GM10248 (cell line): ENCODE measurements around the gene FTO.

Experiments
- CTCF ChIA-PET: fragments of 300-600 bp; sonication (Branson Sonifier 250); formaldehyde crosslinking; extraction: SDS; loops from one replicate; lab custom pipeline; 2021; ENCODE audit warnings: antibody characterized with exemption; lab: Yijun Ruan, JAX
- POLR2A ChIA-PET: fragments of 350-650 bp; sonication (Branson Sonifier 250); formaldehyde crosslinking; extraction: SDS; loops from one replicate; lab custom pipeline; 2020; ENCODE audit warnings: antibody characterized with exemption; lab: Yijun Ruan, JAX
- DNase-seq: peaks from one replicate; pipeline ENCODE4 v3.0.0; 2012; ENCODE audit errors: extremely low spot score
- TF ChIP-seq, protein P1 (sequence below): IDR thresholded peaks from 2 replicates; pipeline ENCODE4 v1.5.1; 2012; ENCODE audit warnings: mild to moderate bottlenecking, low read depth; ENCODE audit errors: extremely low read depth, missing control alignments, control extremely low read depth

Gene FTO

DNA sequence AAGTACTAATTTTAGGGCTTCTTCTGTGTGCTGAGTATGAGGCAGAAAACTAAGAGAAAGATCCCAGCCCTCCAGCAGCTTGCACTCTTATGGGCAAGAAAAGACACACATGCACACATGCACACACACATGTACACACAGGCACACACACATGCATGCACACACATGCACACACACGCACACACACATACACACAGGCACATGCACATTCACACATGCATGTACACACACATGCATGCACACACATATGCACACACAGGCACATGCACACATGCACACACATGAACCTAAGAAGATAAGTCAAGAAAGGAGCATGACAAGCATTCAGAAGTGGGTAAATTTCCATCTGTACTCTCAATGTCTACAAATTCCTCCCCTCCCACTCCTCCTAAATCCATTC, 452.4 kb downstream of the FTO start:
- DNase-seq = no peak
- CTCF ChIA-PET = no interaction called here
- TF ChIP-seq, protein P1, sequence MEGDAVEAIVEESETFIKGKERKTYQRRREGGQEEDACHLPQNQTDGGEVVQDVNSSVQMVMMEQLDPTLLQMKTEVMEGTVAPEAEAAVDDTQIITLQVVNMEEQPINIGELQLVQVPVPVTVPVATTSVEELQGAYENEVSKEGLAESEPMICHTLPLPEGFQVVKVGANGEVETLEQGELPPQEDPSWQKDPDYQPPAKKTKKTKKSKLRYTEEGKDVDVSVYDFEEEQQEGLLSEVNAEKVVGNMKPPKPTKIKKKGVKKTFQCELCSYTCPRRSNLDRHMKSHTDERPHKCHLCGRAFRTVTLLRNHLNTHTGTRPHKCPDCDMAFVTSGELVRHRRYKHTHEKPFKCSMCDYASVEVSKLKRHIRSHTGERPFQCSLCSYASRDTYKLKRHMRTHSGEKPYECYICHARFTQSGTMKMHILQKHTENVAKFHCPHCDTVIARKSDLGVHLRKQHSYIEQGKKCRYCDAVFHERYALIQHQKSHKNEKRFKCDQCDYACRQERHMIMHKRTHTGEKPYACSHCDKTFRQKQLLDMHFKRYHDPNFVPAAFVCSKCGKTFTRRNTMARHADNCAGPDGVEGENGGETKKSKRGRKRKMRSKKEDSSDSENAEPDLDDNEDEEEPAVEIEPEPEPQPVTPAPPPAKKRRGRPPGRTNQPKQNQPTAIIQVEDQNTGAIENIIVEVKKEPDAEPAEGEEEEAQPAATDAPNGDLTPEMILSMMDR = no peak
- POLR2A ChIA-PET = no interaction called here

DNA sequence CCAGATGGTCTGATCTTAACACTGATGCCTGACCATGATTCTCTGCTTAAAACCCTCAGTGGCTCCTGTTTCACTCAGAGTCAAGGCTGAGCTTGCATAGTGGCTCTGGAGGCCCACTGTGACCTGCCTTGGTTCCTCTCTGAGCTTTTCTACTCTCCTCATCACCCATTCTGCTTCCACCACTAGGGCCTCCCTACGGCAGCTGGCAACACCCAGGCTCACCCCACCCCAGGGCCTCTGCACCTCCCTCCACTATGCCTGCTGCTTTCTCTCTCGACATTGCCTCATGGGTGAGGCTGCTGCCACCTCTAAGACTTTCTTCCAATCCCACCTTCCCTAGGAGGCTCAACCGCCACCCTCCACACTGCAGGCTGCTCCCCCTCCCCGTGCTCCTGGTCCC, 455.0 kb downstream of the FTO start:
- DNase-seq = no peak
- TF ChIP-seq, protein P1 = no peak
- ChIA-PET POLR2A (no interaction called here), CTCF (no interaction called here)

GRCh38 chr16:54159490-54160080, 455.6 kb downstream of the FTO start:
- ChIA-PET POLR2A (no interaction called here), CTCF (no interaction called here)

DNA sequence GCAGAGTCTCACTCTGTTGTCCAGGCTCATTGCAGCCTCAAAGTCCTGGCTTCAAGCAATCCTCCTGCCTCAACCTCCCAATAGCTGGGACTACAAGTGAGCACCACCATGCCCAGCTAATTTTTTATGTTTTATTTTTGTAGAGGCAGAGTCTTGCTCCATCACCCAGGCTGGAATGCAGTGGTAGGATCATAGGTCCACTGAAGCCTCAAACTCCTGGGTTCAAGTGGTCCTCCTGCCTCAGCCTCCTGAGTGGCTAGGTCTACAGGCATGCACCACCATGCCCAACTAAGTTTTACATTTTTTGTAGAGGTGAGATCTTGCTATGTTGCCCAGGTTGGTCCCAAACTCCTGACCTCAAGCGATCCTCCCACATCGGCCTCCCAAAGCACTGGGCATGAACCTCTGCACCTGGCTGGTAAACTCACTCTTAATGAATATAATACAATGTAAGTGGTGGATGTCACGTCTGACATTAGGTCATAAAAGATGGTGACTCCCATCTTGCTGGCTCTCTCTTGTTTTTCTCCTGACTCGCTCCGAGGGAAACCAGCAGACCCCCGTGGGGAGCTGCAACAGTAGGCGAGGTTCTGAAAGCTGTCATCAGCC, 456.4 kb downstream of the FTO start:
- DNase-seq = no peak
- TF ChIP-seq, protein P1 = no peak
- ChIA-PET CTCF (no interaction called here), POLR2A (no interaction called here)

More at GRCh38 chr16:54159490-54160080, 455.6 kb downstream of the FTO start:
- DNase-seq = no peak
- TF ChIP-seq, protein P1 = no peak

DNA sequence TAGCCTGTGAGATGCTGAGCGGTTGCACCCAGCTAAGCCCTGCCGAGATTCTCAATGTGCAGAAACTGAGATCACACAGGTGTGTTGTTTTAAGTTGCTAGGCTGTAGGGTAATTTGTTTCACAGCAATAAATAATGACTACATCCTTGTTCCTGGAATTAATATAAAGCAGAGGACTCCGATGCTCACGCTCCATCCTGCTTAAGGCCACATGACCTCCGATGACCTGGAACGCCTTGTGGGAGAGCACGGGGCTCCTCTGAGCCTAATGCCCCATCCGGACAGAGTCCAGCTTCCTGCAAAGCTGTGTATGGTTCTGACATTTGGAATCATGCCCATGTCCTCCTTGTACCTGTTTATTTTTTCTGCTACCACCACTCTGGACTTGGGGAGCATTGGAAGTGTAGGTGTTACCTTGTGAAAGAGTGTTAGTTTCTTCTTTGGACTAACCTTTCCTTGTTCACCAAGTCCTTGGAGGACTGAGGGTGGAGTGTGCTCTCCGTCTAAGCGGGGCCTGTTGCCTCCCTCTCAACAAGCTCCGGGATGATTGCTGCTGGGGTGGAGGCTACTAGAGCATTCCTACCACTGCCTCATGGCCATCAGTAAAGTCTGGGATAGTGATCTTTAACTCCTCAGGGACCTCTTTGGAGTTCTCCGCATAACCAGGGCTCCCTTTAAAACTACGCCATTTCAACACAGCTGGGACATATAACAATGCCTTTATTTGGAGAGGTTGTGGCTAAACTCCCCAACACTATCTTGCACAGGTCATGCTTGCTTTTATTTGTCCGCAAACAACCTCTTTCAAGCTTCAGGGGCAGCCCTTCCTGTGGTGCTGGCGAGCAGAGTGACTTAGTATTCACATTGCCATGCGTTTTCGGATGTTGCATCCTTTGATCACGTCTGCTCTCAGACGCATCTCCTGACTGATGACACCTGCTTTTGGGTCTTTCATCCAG, 457.3 kb downstream of the FTO start:
- CTCF ChIA-PET = no interaction called here
- TF ChIP-seq, protein P1 = no peak
- DNase-seq = no peak

GRCh38 chr16:54163197-54163843, 459.4 kb downstream of the FTO start:
- CTCF ChIA-PET = interaction anchor here (1.1 kb wide), 1 partner anchor 21 kb away, joined by 3 read pairs; no protein-coding TSS in a partner anchor
- POLR2A ChIA-PET = no interaction called here
- no peak for DNase-seq
- TF ChIP-seq, protein P1 = no peak

More for the DNA sequence above, 457.3 kb downstream of the FTO start:
- POLR2A ChIA-PET = no interaction called here
